HUES48 (cell line): ENCODE results near the gene FXYD3.
A peak's percentile ranks its signal among the peaks of the same experiment; 100 is the strongest.

ENCODE experiments used
- H3K27ac ChIP-seq: one replicate; pipeline ENCODE4 v1.7.0; 2013; ENCODE audit warnings: low read depth, low read length, inconsistent platforms
- H3K27me3 ChIP-seq: 2 replicates; pipeline ENCODE4 v1.6.1; 2013; ENCODE audit warnings: mild to moderate bottlenecking, low read length; ENCODE audit not compliant: control insufficient read depth, insufficient read depth
- H3K36me3 ChIP-seq: 2 replicates; pipeline ENCODE4 v1.6.1; 2013; ENCODE audit warnings: low read length; ENCODE audit not compliant: control insufficient read depth, insufficient read depth
- H3K4me1 ChIP-seq: 2 replicates; pipeline ENCODE4 v1.6.1; 2013; ENCODE audit warnings: mild to moderate bottlenecking, low read length; ENCODE audit not compliant: control insufficient read depth, insufficient read depth
- H3K4me3 ChIP-seq: 2 replicates; pipeline ENCODE4 v1.5.1; 2013; ENCODE audit warnings: mild to moderate bottlenecking, low read depth, low read length
- H3K9ac ChIP-seq: 2 replicates; pipeline ENCODE4 v1.6.1; 2013; ENCODE audit warnings: mild to moderate bottlenecking, low read depth, low read length, moderate library complexity
- H3K9me3 ChIP-seq: 2 replicates; pipeline ENCODE4 v1.6.1; 2013; ENCODE audit warnings: low read length; ENCODE audit not compliant: control insufficient read depth, insufficient read depth

The FXYD3 gene

GRCh38 chr19:35118268-35119020 lies 2.8 kb downstream of the FXYD3 start:
- Histone ChIP-seq H3K4me1 (peaks cover 32% of the 10 kb centered on the region), H3K27me3 (no peaks in the 10 kb centered on the region; the same call in 1 of the 2 replicates), H3K4me3 (no peak overlapping the region), H3K27ac (no peak overlapping the region), H3K36me3 (no peaks in the 10 kb centered on the region), H3K9ac (no peak overlapping the region), H3K9me3 (no peaks in the 10 kb centered on the region)

GRCh38 chr19:35119091-35119490 lies 3.5 kb downstream of the FXYD3 start:
- no peaks in the 10 kb centered on the region for H3K36me3 ChIP-seq
- peaks cover 39% of the 10 kb centered on the region for H3K4me1 ChIP-seq
- no peaks in the 10 kb centered on the region for H3K9me3 ChIP-seq
- no peak overlapping the region for H3K9ac ChIP-seq
- no peak overlapping the region for H3K4me3 ChIP-seq
- H3K27me3 ChIP-seq, result no peaks in the 10 kb centered on the region; the same call in 1 of the 2 replicates
- H3K27ac ChIP-seq, result no peak overlapping the region

- Histone ChIP-seq H3K27ac (no peak overlapping the region), H3K9ac (no peak overlapping the region), H3K9me3 (no peaks in the 10 kb centered on the region), H3K36me3 (no peaks in the 10 kb centered on the region), H3K4me1 (peaks cover 37% of the 10 kb centered on the region), H3K4me3 (no peak overlapping the region), H3K27me3 (no peaks in the 10 kb centered on the region; the same call in 1 of the 2 replicates)
Measured at GRCh38 chr19:35119578-35120155, 4.0 kb downstream of the FXYD3 start.

- H3K9me3 ChIP-seq, result no peaks in the 10 kb centered on the region
- H3K27me3 ChIP-seq, result no peaks in the 10 kb centered on the region; the same call in 1 of the 2 replicates
- peaks cover 31% of the 10 kb centered on the region for H3K4me1 ChIP-seq
- no peak overlapping the region for H3K27ac ChIP-seq
- no peaks in the 10 kb centered on the region for H3K36me3 ChIP-seq
- no peak overlapping the region for H3K4me3 ChIP-seq
- H3K9ac ChIP-seq, result no peak overlapping the region
Measured at GRCh38 chr19:35120492-35120891, 4.9 kb downstream of the FXYD3 start.

- Histone ChIP-seq H3K4me1 (peaks cover 30% of the 10 kb centered on the region), H3K27me3 (no peaks in the 10 kb centered on the region; the same call in 1 of the 2 replicates)
Measured at GRCh38 chr19:35120898-35121297, 5.3 kb downstream of the FXYD3 start.

GRCh38 chr19:35122687-35123551 lies 7.3 kb downstream of the FXYD3 start:
- H3K36me3 ChIP-seq, result no peaks in the 10 kb centered on the region
- H3K4me3 ChIP-seq, result no peak overlapping the region
- no peaks in the 10 kb centered on the region for H3K9me3 ChIP-seq
- H3K27me3 ChIP-seq, result no peaks in the 10 kb centered on the region
- no peak overlapping the region for H3K27ac ChIP-seq
- peaks cover 26% of the 10 kb centered on the region for H3K4me1 ChIP-seq
- H3K9ac ChIP-seq, result no peak overlapping the region

More at GRCh38 chr19:35120898-35121297, 5.3 kb downstream of the FXYD3 start:
- Histone ChIP-seq H3K27ac (no peak overlapping the region), H3K4me3 (no peak overlapping the region), H3K9me3 (no peaks in the 10 kb centered on the region), H3K36me3 (no peaks in the 10 kb centered on the region), H3K9ac (no peak overlapping the region)

- no peaks in the 10 kb centered on the region for H3K9me3 ChIP-seq
- H3K27me3 ChIP-seq, result no peaks in the 10 kb centered on the region
Measured at GRCh38 chr19:35123573-35123972, 8.0 kb downstream of the FXYD3 start.

GRCh38 chr19:35124098-35125060 lies 8.8 kb downstream of the FXYD3 start:
- no peak overlapping the region for H3K9ac ChIP-seq
- no peak overlapping the region for H3K27ac ChIP-seq

More at GRCh38 chr19:35123573-35123972, 8.0 kb downstream of the FXYD3 start:
- no peak overlapping the region for H3K9ac ChIP-seq
- H3K4me3 ChIP-seq, result no peak overlapping the region
- H3K27ac ChIP-seq, result no peak overlapping the region
- H3K4me1 ChIP-seq, result peaks cover 26% of the 10 kb centered on the region
- no peaks in the 10 kb centered on the region for H3K36me3 ChIP-seq

GRCh38 chr19:35125270-35125717 lies 9.7 kb downstream of the FXYD3 start:
- Histone ChIP-seq H3K9me3 (no peaks in the 10 kb centered on the region), H3K4me1 (peaks cover 20% of the 10 kb centered on the region), H3K36me3 (no peaks in the 10 kb centered on the region), H3K27ac (no peak overlapping the region), H3K27me3 (no peaks in the 10 kb centered on the region), H3K4me3 (no peak overlapping the region), H3K9ac (no peak overlapping the region)

More at GRCh38 chr19:35124098-35125060, 8.8 kb downstream of the FXYD3 start:
- peak overlapping the region; percentile 31; the same call in 1 of the 2 replicates for H3K4me3 ChIP-seq
- H3K27me3 ChIP-seq, result no peaks in the 10 kb centered on the region
- H3K9me3 ChIP-seq, result no peaks in the 10 kb centered on the region
- H3K36me3 ChIP-seq, result no peaks in the 10 kb centered on the region
- H3K4me1 ChIP-seq, result peaks cover 20% of the 10 kb centered on the region
